Prostate gland (tissue), 2 donors: Measurements from ENCODE around the gene ANGPT4.

ENCODE experiments used
- POLR2A ChIP-seq: fragments of 450-650 bp; IDR thresholded peaks from one replicate; pipeline ENCODE4 v1.6.1; 2016; ENCODE audit warnings: antibody characterized with exemption, mild to moderate bottlenecking
- POLR2AphosphoS5 ChIP-seq: sonication (generic); formaldehyde crosslinking; IDR thresholded peaks from one replicate; pipeline ENCODE4 v1.6.1; 2017; ENCODE audit warnings: antibody characterized with exemption
- TF ChIP-seq, protein P1 (sequence below), 4 experiments: fragments of 200-600 bp in 2 of 4; fragments of 450-650 bp in 2 of 4; sonication (generic) in 2 of 4; IDR thresholded peaks; 1 replicate in 3 of 4; 2 replicates in 1 of 4; pipeline ENCODE4 v1.5.1; 2016 to 2019; ENCODE audit warnings: antibody characterized with exemption in 4 of 4, mild to moderate bottlenecking in 2 of 4, moderate library complexity in 2 of 4

DNA sequence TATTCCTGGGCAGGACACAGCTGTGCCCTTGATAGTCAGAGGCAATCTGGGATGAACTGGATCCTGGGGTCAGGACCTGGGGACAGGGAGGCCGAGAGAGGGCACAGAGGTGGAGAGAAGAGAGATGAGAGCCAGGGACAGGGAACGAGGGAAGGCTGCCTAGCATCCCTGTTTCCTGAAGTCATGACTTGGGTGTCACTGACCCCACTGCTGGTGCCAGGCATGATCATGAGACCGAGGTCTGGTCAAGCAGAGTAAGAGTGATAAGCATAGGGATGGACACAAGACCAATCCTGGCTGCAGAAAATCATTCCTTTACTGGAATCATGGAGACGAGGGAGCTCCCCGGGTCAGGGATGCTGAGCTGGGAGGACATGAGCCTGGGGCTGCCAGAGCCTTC lies 46.5 kb downstream of the ANGPT4 start:
- TF ChIP-seq, protein P1, sequence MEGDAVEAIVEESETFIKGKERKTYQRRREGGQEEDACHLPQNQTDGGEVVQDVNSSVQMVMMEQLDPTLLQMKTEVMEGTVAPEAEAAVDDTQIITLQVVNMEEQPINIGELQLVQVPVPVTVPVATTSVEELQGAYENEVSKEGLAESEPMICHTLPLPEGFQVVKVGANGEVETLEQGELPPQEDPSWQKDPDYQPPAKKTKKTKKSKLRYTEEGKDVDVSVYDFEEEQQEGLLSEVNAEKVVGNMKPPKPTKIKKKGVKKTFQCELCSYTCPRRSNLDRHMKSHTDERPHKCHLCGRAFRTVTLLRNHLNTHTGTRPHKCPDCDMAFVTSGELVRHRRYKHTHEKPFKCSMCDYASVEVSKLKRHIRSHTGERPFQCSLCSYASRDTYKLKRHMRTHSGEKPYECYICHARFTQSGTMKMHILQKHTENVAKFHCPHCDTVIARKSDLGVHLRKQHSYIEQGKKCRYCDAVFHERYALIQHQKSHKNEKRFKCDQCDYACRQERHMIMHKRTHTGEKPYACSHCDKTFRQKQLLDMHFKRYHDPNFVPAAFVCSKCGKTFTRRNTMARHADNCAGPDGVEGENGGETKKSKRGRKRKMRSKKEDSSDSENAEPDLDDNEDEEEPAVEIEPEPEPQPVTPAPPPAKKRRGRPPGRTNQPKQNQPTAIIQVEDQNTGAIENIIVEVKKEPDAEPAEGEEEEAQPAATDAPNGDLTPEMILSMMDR (IDR thresholded peaks at IDR 0.05) = no peak
- TF ChIP-seq POLR2A = no peak
- no peak for TF ChIP-seq POLR2AphosphoS5
